Measurements from ENCODE around the gene TLX3.

Gene TLX3

DNA sequence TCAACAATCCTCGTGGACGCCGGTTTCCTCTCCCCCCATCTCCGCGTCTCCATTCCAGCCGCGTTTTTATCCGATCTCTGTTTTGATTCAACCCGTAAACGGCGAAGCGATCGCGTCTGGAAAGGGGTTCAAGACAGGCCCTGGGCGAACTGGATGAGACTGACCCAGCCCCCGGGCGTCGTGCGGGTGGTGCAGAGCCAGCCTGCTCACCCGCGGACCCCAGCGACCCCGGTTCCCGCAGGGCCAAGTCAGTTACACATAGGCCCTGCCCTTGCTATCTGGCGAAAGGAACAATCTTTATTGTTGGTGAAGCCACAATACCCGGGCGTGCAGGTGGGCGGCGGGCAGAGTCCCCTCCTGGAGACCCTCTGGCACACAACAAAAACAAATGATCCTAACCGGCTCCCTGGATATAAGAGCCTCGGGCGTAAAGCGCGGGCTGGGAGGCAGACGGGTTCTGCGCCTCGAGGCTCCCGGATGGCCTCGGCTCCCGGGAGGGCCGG is 1.8 kb downstream of the TLX3 start:
- no peaks in the 10 kb centered on the region for H3K9me3 Mint-ChIP-seq
- H3K27ac Mint-ChIP-seq, result peak overlapping the region; percentile 71
- peaks cover 3% of the 10 kb centered on the region for H3K36me3 Mint-ChIP-seq
- peak overlapping the region; percentile 21 for H3K4me3 Mint-ChIP-seq
- peaks cover 97% of the 10 kb centered on the region for H3K27me3 Mint-ChIP-seq
- peaks cover 17% of the 10 kb centered on the region for H3K4me1 Mint-ChIP-seq
- no peak for DNase-seq
- CTCF ChIA-PET, result no interaction called here

DNA sequence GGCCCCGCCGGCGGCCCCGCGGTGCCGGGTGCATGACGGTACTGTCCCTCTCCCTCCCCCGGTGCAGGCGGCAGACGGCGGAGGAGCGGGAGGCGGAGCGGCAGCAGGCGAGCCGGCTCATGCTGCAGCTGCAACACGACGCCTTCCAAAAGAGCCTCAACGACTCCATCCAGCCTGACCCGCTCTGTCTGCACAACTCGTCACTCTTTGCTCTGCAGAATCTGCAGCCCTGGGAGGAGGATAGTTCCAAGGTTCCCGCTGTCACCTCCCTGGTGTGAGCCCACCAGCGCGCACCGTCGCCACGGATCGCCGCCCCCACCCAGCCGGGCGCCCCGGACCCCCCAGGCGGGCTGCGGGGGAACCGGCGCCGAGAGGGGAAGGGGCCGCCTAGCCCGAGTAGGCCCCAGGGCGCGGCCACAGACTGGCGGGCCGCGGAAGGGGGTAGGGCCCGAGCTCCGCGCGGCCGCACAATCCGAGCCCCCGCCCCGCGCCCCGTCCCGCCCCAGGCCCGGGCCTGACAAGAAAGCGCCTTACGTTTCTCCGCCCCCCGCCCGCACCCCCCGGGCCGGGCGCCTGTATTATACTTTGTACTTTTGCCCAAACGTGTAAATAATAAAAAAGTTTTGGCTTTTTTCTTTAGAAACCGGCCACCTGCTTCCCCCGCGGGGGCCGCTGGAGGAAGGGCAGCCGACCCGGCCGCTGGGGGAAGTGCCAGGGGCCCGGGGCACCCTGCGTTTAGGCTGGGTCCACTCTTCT is 2.5 kb downstream of the TLX3 start:
- H3K27me3 Mint-ChIP-seq, result peaks cover 97% of the 10 kb centered on the region
- peaks cover 3% of the 10 kb centered on the region for H3K36me3 Mint-ChIP-seq
- H3K4me1 Mint-ChIP-seq, result peaks cover 20% of the 10 kb centered on the region
- H3K27ac Mint-ChIP-seq, result no peak overlapping the region
- no peaks in the 10 kb centered on the region for H3K9me3 Mint-ChIP-seq
- CTCF ChIA-PET, result no interaction called here
- DNase-seq, result no peak
- no peak overlapping the region for H3K4me3 Mint-ChIP-seq

GRCh38 chr5:171312129-171312974 is 3.3 kb downstream of the TLX3 start:
- Mint-ChIP-seq H3K9me3 (no peaks in the 10 kb centered on the region), H3K27me3 (peaks cover 97% of the 10 kb centered on the region), H3K4me1 (peaks cover 20% of the 10 kb centered on the region), H3K27ac (no peak overlapping the region), H3K4me3 (peak overlapping the region; percentile 40), H3K36me3 (peaks cover 3% of the 10 kb centered on the region)
- CTCF ChIA-PET, result no interaction called here
- no peak for DNase-seq

GRCh38 chr5:171313481-171314206 is 4.6 kb downstream of the TLX3 start:
- peak overlapping the region; percentile 49 for H3K27ac Mint-ChIP-seq
- H3K36me3 Mint-ChIP-seq, result peaks cover 3% of the 10 kb centered on the region
- peaks cover 97% of the 10 kb centered on the region for H3K27me3 Mint-ChIP-seq
- no peak for DNase-seq
- CTCF ChIA-PET, result no interaction called here
- H3K9me3 Mint-ChIP-seq, result no peaks in the 10 kb centered on the region
- no peak overlapping the region for H3K4me3 Mint-ChIP-seq
- H3K4me1 Mint-ChIP-seq, result peaks cover 20% of the 10 kb centered on the region

DNA sequence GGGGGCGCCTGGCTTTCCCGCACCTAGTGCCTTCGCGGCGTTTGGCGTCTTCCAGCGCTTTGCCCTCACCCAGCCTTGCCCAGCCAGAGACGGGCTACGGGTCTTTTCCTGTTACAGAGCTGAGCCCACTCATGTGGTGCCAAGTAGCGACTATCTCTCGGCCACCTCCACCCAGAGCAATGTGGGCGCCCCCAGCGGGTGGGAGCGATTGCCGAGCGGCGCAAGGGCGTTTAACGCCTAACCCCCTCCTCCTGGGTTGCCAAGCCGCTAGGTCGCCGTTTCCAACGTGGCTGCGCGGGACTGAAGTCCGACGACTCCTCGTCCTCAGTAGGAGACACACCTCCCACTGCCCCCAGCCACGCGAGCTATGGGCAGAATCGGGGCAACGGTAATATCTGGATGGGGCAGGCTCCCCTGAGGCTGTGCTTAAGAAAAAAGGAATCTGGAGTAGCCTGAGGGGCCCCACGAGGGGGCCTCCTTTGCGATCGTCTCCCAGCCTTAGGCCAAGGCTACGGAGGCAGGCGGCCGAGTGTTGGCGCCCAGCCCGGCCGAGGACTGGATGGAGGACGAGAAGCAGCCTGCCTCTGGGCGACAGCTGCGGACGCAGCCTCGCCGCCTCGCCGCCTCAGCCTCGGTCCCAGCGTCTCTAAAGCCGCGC is 5.8 kb downstream of the TLX3 start:
- Mint-ChIP-seq H3K4me3 (no peak overlapping the region), H3K9me3 (no peaks in the 10 kb centered on the region), H3K27me3 (peaks cover 94% of the 10 kb centered on the region), H3K4me1 (peaks cover 20% of the 10 kb centered on the region), H3K36me3 (peaks cover 3% of the 10 kb centered on the region), H3K27ac (no peak overlapping the region)
- CTCF ChIA-PET, result no interaction called here
- DNase-seq, result no peak

- no peak overlapping the region for H3K27ac Mint-ChIP-seq
- peaks cover 19% of the 10 kb centered on the region for H3K4me1 Mint-ChIP-seq
- H3K4me3 Mint-ChIP-seq, result no peak overlapping the region
- no peak for DNase-seq
- no peaks in the 10 kb centered on the region for H3K9me3 Mint-ChIP-seq
- H3K36me3 Mint-ChIP-seq, result peaks cover 3% of the 10 kb centered on the region
- CTCF ChIA-PET, result interaction anchor here (0.7 kb wide), 1 partner anchor 674 kb away, joined by 3 read pairs; no protein-coding TSS in a partner anchor
- H3K27me3 Mint-ChIP-seq, result peaks cover 88% of the 10 kb centered on the region
Measured at GRCh38 chr5:171315386-171315891, 6.4 kb downstream of the TLX3 start.

GRCh38 chr5:171315925-171316257 is 6.8 kb downstream of the TLX3 start:
- H3K4me1 Mint-ChIP-seq, result peaks cover 14% of the 10 kb centered on the region
- H3K27me3 Mint-ChIP-seq, result peaks cover 84% of the 10 kb centered on the region
- no peak overlapping the region for H3K4me3 Mint-ChIP-seq
- DNase-seq, result no peak
- no peaks in the 10 kb centered on the region for H3K9me3 Mint-ChIP-seq
- H3K27ac Mint-ChIP-seq, result no peak overlapping the region
- CTCF ChIA-PET, result interaction anchor here (0.7 kb wide), 1 partner anchor 675 kb away, joined by 3 read pairs; no protein-coding TSS in a partner anchor
- H3K36me3 Mint-ChIP-seq, result peaks cover 3% of the 10 kb centered on the region

- Mint-ChIP-seq H3K9me3 (no peaks in the 10 kb centered on the region), H3K4me3 (no peak overlapping the region), H3K27ac (no peak overlapping the region), H3K27me3 (peaks cover 83% of the 10 kb centered on the region), H3K36me3 (peaks cover 3% of the 10 kb centered on the region), H3K4me1 (peaks cover 14% of the 10 kb centered on the region)
- DNase-seq, result no peak
- CTCF ChIA-PET, result no interaction called here
Measured at GRCh38 chr5:171316258-171317121, 7.4 kb downstream of the TLX3 start.

DNA sequence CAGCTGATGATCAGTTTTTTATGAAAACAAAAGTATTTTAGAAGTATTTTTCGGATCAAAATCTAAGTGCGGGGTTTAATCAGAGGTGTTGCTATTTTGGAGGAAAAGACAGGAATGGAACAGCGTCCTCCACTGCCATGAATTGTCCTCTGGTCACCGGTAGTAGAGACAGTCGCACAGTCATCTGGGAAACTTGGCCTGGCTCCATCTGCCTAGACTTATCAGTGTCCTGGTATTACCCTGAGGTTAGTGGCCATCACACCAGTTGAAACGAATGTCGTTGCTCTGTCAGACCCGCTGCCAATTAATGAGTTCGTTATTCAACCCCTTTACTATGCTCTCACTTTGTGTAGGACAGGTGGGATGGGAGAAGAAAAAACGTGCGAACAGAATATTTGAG is 8.2 kb downstream of the TLX3 start:
- Mint-ChIP-seq H3K27ac (no peak overlapping the region), H3K4me3 (no peak overlapping the region), H3K9me3 (no peaks in the 10 kb centered on the region), H3K4me1 (peaks cover 14% of the 10 kb centered on the region), H3K27me3 (peaks cover 85% of the 10 kb centered on the region), H3K36me3 (peaks cover 3% of the 10 kb centered on the region)
- CTCF ChIA-PET, result no interaction called here
- no peak for DNase-seq

DNA sequence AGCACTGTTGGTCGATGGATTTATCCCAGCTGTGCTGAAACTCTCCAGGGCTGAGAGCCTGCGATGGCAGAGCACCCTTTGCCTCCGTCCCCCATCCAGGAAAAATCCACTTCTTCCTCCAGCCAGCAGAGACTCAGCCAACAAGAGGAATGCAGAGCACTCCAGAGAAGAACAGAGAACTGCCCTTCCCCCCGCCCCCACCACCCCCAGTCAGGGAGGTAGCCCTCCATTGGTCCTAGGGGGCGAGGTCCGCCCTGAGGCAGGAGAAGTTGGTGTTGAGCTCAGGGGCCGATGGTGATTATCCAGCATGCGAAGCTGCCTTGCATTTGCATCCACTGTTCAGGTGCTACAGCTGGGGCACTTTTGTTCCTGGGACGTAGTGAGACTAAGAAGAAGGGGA is 9.0 kb downstream of the TLX3 start:
- Mint-ChIP-seq H3K27ac (no peak overlapping the region), H3K36me3 (peaks cover under 1% of the 10 kb centered on the region), H3K27me3 (peaks cover 77% of the 10 kb centered on the region), H3K4me1 (peaks cover 8% of the 10 kb centered on the region), H3K4me3 (no peak overlapping the region), H3K9me3 (no peaks in the 10 kb centered on the region)
- DNase-seq, result no peak
- CTCF ChIA-PET, result no interaction called here

DNA sequence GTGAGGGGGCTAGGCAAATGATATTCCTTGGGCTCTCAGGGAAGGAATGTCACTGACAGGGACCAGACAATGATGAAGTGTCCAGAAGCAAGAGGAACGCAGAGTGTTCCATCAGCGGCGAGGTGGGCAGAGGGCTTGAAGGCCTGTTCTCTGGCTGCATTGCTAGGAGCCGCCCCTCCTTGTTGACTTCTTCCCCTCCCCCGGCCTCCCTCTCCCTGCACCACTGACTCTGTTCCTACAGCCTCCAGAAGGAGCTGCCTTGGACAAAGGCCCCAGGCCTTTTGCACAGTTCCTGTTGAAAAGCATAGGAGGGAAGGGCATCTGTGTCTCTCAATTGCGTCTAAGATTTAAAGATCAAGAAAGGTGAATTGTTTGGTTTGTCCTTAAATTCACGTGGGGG is 12.4 kb downstream of the TLX3 start:
- CTCF ChIA-PET, result interaction anchor here (1.0 kb wide), 1 partner anchor 11 kb away, joined by 3 read pairs; no protein-coding TSS in a partner anchor
- H3K4me3 Mint-ChIP-seq, result no peak overlapping the region

GRCh38 chr5:171322527-171322926 is 13.5 kb downstream of the TLX3 start:
- no peaks in the 10 kb centered on the region for H3K36me3 Mint-ChIP-seq
- peaks cover 52% of the 10 kb centered on the region for H3K27me3 Mint-ChIP-seq
- CTCF ChIA-PET, result interaction anchor here (1.0 kb wide), 2 partner anchors 13 to 29 kb away, joined by 3 read pairs; no protein-coding TSS in a partner anchor

More for the DNA sequence above, 12.4 kb downstream of the TLX3 start:
- Mint-ChIP-seq H3K27me3 (peaks cover 63% of the 10 kb centered on the region), H3K4me1 (no peaks in the 10 kb centered on the region), H3K27ac (no peak overlapping the region), H3K36me3 (no peaks in the 10 kb centered on the region), H3K9me3 (no peaks in the 10 kb centered on the region)
- DNase-seq, result no peak

GRCh38 chr5:171323007-171323406 is 14.0 kb downstream of the TLX3 start:
- Mint-ChIP-seq H3K4me1 (no peaks in the 10 kb centered on the region), H3K9me3 (no peaks in the 10 kb centered on the region), H3K4me3 (no peak overlapping the region), H3K27ac (no peak overlapping the region), H3K36me3 (no peaks in the 10 kb centered on the region), H3K27me3 (peaks cover 51% of the 10 kb centered on the region)
- CTCF ChIA-PET, result interaction anchor here (1.0 kb wide), 1 partner anchor 29 kb away, joined by 3 read pairs; no protein-coding TSS in a partner anchor
- no peak for DNase-seq

More at GRCh38 chr5:171322527-171322926, 13.5 kb downstream of the TLX3 start:
- no peak for DNase-seq
- H3K9me3 Mint-ChIP-seq, result no peaks in the 10 kb centered on the region
- H3K4me1 Mint-ChIP-seq, result no peaks in the 10 kb centered on the region
- H3K27ac Mint-ChIP-seq, result no peak overlapping the region
- H3K4me3 Mint-ChIP-seq, result no peak overlapping the region
